ENCODE results near the gene OTULINL. TPM values are rescaled to one million over a fixed set of nuclear protein-coding genes. Genes with fewer than 3 reads are reported as not detected.

The OTULINL gene
- total RNA-seq, 1 donor from 2014 or later: 3.4 TPM

- TF ChIP-seq, protein P1, sequence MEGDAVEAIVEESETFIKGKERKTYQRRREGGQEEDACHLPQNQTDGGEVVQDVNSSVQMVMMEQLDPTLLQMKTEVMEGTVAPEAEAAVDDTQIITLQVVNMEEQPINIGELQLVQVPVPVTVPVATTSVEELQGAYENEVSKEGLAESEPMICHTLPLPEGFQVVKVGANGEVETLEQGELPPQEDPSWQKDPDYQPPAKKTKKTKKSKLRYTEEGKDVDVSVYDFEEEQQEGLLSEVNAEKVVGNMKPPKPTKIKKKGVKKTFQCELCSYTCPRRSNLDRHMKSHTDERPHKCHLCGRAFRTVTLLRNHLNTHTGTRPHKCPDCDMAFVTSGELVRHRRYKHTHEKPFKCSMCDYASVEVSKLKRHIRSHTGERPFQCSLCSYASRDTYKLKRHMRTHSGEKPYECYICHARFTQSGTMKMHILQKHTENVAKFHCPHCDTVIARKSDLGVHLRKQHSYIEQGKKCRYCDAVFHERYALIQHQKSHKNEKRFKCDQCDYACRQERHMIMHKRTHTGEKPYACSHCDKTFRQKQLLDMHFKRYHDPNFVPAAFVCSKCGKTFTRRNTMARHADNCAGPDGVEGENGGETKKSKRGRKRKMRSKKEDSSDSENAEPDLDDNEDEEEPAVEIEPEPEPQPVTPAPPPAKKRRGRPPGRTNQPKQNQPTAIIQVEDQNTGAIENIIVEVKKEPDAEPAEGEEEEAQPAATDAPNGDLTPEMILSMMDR (conservative IDR thresholded peaks at IDR 0.05): no peak
- no peak overlapping the region for H3K4me3 Mint-ChIP-seq
- no peaks in the 10 kb centered on the region for H3K27me3 Mint-ChIP-seq (ENCODE audit: low read depth)
- H3K9me3 Mint-ChIP-seq: peaks cover 4% of the 10 kb centered on the region
- peaks cover 3% of the 10 kb centered on the region for H3K36me3 Mint-ChIP-seq (ENCODE audit: low read depth)
- no peaks in the 10 kb centered on the region for H3K4me1 Mint-ChIP-seq
- H3K27ac Mint-ChIP-seq (ENCODE audit: unreplicated experiment): no peak overlapping the region
- DNase-seq (ENCODE audit: low read depth, low spot score): no peak
These were observed 18.0 kb downstream of the OTULINL start for GRCh38 chr5:14599476-14600127.

DNA sequence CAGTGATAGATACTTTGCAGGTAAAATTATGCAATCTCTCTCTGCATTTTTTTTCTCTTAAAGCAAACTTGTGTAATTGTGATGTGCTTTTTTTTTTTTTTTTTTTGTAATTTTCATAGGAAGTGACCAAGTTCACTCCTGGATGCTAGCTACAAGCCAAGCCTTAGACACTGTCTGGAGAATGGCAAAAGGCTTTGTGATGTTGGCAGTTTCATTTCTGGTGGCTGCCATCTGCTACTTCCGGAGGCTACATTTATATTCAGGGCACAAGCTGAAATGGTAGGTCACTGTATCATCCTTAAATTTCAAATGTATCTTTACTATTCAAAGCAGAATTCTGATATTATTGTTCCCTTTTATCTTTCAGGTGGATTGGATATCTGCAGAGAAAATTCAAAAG lies 19.3 kb downstream of the OTULINL start:
- DNase-seq (ENCODE audit: low read depth, low spot score): no peak
- Mint-ChIP-seq H3K27me3 (ENCODE audit: low read depth) (no peaks in the 10 kb centered on the region), H3K9me3 (peaks cover 4% of the 10 kb centered on the region), H3K36me3 (ENCODE audit: low read depth) (peaks cover 3% of the 10 kb centered on the region), H3K4me1 (no peaks in the 10 kb centered on the region), H3K4me3 (no peak overlapping the region), H3K27ac (ENCODE audit: unreplicated experiment) (no peak overlapping the region)
- TF ChIP-seq, protein P1 (conservative IDR thresholded peaks at IDR 0.05): no peak

DNA sequence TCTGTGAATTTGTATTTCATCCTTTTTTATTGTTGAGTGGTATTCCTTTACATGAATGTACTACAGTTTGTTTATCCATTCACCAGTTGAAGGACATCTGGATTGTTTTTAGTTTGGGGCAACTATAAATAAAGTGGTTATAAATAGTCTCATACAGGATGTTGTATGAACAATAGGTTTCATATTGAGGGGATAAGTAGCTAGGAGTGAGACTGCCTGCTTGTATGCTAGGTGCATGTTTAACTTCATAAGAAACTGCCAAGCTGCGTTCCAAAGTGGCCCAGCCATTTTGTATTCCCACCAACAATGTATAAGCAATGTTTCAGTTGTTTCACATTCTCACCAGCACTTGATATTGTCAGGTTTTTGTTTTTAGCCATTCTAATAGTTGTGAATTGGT lies 21.5 kb downstream of the OTULINL start:
- Mint-ChIP-seq H3K9me3 (no peaks in the 10 kb centered on the region), H3K27me3 (ENCODE audit: low read depth) (no peaks in the 10 kb centered on the region), H3K27ac (ENCODE audit: unreplicated experiment) (no peak overlapping the region), H3K4me3 (no peak overlapping the region), H3K36me3 (ENCODE audit: low read depth) (peaks cover 3% of the 10 kb centered on the region), H3K4me1 (no peaks in the 10 kb centered on the region)
- TF ChIP-seq, protein P1 (conservative IDR thresholded peaks at IDR 0.05): no peak
- DNase-seq (ENCODE audit: low read depth, low spot score): no peak

DNA sequence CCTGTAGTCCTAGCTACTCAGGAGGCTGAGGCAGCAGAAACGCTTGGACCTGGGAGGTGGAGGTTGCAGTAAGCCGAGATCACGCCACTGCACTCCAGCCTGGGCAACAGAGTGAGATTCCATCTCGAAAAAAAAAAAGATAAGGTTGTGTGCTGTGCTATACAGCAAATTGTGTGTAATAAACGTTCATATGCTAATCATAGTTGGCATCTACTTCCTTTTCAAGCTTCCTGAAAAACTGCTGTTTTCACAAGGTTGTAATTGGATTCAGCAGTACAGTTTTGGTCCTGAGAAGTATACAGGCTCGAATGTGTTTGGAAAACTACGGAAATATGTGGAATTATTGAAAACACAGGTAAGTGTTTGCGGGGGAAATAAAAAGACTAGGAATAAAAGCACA lies 25.5 kb downstream of the OTULINL start:
- H3K36me3 Mint-ChIP-seq (ENCODE audit: low read depth): peaks cover 3% of the 10 kb centered on the region
- no peaks in the 10 kb centered on the region for H3K27me3 Mint-ChIP-seq (ENCODE audit: low read depth)
- H3K4me3 Mint-ChIP-seq: no peak overlapping the region
- no peaks in the 10 kb centered on the region for H3K4me1 Mint-ChIP-seq
- no peaks in the 10 kb centered on the region for H3K9me3 Mint-ChIP-seq
- DNase-seq (ENCODE audit: low read depth, low spot score): no peak
- no peak overlapping the region for H3K27ac Mint-ChIP-seq (ENCODE audit: unreplicated experiment)
- TF ChIP-seq, protein P1 (conservative IDR thresholded peaks at IDR 0.05): no peak

DNA sequence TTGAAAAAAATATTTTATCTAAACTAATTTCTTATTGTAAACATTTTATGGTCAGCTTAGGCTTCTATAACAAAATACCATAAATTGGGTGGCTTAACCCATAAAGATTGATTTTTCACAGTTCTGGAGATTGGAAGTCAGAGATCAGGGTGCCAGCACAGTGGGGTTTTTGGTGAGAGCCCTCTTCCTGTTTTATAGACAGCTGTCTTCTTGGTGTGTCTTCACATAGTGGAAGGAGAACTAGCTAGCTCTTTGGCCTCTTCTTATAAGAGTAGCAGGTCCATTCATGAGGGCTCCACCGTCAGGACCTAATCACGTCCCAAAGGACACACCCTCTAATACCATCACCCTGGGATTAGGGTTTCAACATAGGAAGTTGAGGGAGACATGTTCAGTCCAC lies 26.6 kb downstream of the OTULINL start:
- Mint-ChIP-seq H3K36me3 (ENCODE audit: low read depth) (peaks cover 3% of the 10 kb centered on the region), H3K4me3 (no peak overlapping the region), H3K4me1 (no peaks in the 10 kb centered on the region), H3K27ac (ENCODE audit: unreplicated experiment) (no peak overlapping the region), H3K27me3 (ENCODE audit: low read depth) (no peaks in the 10 kb centered on the region), H3K9me3 (no peaks in the 10 kb centered on the region)
- no peak for DNase-seq (ENCODE audit: low read depth, low spot score)
- TF ChIP-seq, protein P1 (conservative IDR thresholded peaks at IDR 0.05): no peak
